ENCODE data around the gene COL2A1.

COL2A1 gene

GRCh38 chr12:48002773-48003218, 1.5 kb downstream of the COL2A1 start:
- H3K36me3 ChIP-seq (replicated peaks; ENCODE audit: low read depth, low read length) = no peaks in the 10 kb centered on the region
- peaks cover 32% of the 10 kb centered on the region for H3K27me3 ChIP-seq (ENCODE audit: low read depth, low read length)
- no peak overlapping the region for H3K9ac ChIP-seq (ENCODE audit: low read length)
- TF ChIP-seq EZH2phosphoT487 (IDR thresholded peaks at IDR 0.05; ENCODE audit: low read depth) = no peak
- no peak for TF ChIP-seq CTCF (IDR thresholded peaks at IDR 0.05; ENCODE audit: low read depth, low read length)
- no peak overlapping the region for H3K27ac ChIP-seq (ENCODE audit: low read length)
- no peak overlapping the region for H3K4me3 ChIP-seq (ENCODE audit: low read length)
- no peak overlapping the region for H2AFZ ChIP-seq (ENCODE audit: low read depth, low read length)
- H3K79me2 ChIP-seq (ENCODE audit: low read length) = no peaks in the 10 kb centered on the region
- no peaks in the 10 kb centered on the region for H3K4me1 ChIP-seq (ENCODE audit: low read length)
- no peak overlapping the region for H3K4me2 ChIP-seq (ENCODE audit: low read length)
- H3K9me3 ChIP-seq (ENCODE audit: insufficient read depth, low read length) = no peaks in the 10 kb centered on the region
- H4K20me1 ChIP-seq (ENCODE audit: insufficient read depth, low read length) = no peaks in the 10 kb centered on the region

- Histone ChIP-seq H3K4me2 (ENCODE audit: low read length) (no peak overlapping the region), H3K9me3 (ENCODE audit: insufficient read depth, low read length) (no peaks in the 10 kb centered on the region), H3K27me3 (ENCODE audit: low read depth, low read length) (peaks cover 37% of the 10 kb centered on the region), H2AFZ (ENCODE audit: low read depth, low read length) (no peak overlapping the region), H3K4me3 (ENCODE audit: low read length) (no peak overlapping the region), H3K27ac (ENCODE audit: low read length) (no peak overlapping the region), H3K9ac (ENCODE audit: low read length) (no peak overlapping the region), H3K79me2 (ENCODE audit: low read length) (no peaks in the 10 kb centered on the region), H3K36me3 (replicated peaks; ENCODE audit: low read depth, low read length) (no peaks in the 10 kb centered on the region), H4K20me1 (ENCODE audit: insufficient read depth, low read length) (no peaks in the 10 kb centered on the region), H3K4me1 (ENCODE audit: low read length) (no peaks in the 10 kb centered on the region)
- TF ChIP-seq EZH2phosphoT487 (IDR thresholded peaks at IDR 0.05; ENCODE audit: low read depth) (no peak), CTCF (IDR thresholded peaks at IDR 0.05; ENCODE audit: low read depth, low read length) (no peak)
Measured at GRCh38 chr12:48002414-48002730, 1.9 kb downstream of the COL2A1 start.

DNA sequence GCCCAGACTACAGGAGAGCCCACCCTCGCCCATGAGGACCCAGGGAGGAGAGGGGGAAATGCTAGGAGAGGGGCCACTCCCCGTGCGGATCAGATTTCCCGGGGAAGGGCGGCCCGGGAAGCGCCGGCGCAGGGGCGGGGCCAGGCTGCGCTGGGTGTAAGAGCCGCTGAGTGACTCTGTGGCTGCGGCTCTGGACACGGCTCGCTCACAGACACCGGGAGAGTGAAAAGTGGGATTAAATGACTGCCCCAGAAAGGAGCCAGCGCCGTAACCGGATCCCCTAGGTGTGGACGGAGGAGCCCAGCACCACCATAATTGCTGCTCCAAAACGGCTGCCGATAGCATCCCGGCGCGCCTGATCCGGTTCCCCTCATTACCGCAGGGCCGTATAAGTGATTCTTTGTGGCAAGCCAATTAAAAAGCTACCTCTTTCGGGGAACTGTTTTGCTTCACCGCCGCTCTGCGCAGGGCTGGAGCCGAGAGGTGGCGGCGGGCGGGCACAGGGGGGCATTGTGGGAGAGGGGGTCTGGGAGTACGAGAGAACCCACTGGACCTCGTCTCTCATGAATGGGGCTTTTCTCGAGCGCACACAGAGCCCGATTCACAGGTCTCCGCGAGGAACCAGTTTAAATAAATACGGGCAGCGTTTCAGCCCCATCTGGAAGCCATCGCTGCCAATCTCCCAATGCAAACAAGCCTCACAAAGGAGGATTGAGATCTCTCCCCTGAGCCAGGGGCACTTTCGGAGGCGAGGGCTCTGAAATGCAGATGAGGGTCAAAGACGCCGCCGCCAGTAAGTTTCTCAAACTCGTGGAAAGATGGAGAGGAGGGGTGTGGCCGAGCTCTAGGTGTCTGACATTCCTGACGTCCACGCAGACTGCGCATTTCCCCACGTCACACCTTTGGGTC, 2.5 kb downstream of the COL2A1 start:
- Histone ChIP-seq H3K9me3 (ENCODE audit: insufficient read depth, low read length) (no peaks in the 10 kb centered on the region), H4K20me1 (ENCODE audit: insufficient read depth, low read length) (no peaks in the 10 kb centered on the region), H3K79me2 (ENCODE audit: low read length) (no peaks in the 10 kb centered on the region), H3K27me3 (ENCODE audit: low read depth, low read length) (peaks cover 43% of the 10 kb centered on the region), H3K36me3 (replicated peaks; ENCODE audit: low read depth, low read length) (no peaks in the 10 kb centered on the region), H3K4me2 (ENCODE audit: low read length) (no peak overlapping the region), H3K9ac (ENCODE audit: low read length) (no peak overlapping the region), H2AFZ (ENCODE audit: low read depth, low read length) (no peak overlapping the region), H3K27ac (ENCODE audit: low read length) (no peak overlapping the region), H3K4me1 (ENCODE audit: low read length) (no peaks in the 10 kb centered on the region), H3K4me3 (ENCODE audit: low read length) (no peak overlapping the region)
- TF ChIP-seq CTCF (IDR thresholded peaks at IDR 0.05; ENCODE audit: low read depth, low read length) (no peak), EZH2phosphoT487 (IDR thresholded peaks at IDR 0.05; ENCODE audit: low read depth) (no peak)

DNA sequence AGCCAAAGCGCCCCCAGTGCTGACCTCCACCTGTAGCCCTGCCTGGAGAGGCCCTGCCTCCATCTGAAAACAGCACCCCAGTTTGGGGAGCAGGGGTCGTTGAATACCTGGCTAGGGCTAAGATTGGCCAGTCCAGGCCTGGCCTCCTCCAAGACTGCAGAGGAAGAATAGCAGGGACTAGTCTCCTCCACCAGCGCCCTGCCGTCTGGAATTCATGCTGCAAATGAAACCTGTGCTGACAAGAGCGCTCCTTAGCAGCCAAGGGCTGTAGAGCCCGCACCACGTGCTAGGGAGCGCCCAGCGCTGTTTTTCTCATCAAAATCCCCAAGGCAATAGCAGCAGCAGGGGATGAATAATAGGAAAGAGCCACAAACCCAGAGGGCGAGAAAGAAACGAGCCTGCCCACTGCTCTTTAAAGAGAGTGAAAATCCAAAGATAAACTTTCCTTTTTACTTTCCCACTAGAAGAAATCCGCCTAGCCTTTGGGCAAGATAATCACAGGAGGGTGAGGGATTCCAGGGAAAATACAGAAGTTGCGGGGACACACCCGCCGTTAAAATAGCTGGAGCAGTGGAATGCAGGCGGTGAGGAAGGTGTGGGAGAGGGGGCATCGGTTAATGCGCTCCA, 3.3 kb downstream of the COL2A1 start:
- Histone ChIP-seq H3K27me3 (ENCODE audit: low read depth, low read length) (peaks cover 42% of the 10 kb centered on the region), H3K36me3 (replicated peaks; ENCODE audit: low read depth, low read length) (no peaks in the 10 kb centered on the region), H3K4me2 (ENCODE audit: low read length) (no peak overlapping the region), H3K9ac (ENCODE audit: low read length) (no peak overlapping the region), H2AFZ (ENCODE audit: low read depth, low read length) (no peak overlapping the region), H3K79me2 (ENCODE audit: low read length) (no peaks in the 10 kb centered on the region), H4K20me1 (ENCODE audit: insufficient read depth, low read length) (no peaks in the 10 kb centered on the region), H3K4me3 (ENCODE audit: low read length) (no peak overlapping the region), H3K4me1 (ENCODE audit: low read length) (no peaks in the 10 kb centered on the region), H3K9me3 (ENCODE audit: insufficient read depth, low read length) (no peaks in the 10 kb centered on the region), H3K27ac (ENCODE audit: low read length) (no peak overlapping the region)
- TF ChIP-seq EZH2phosphoT487 (IDR thresholded peaks at IDR 0.05; ENCODE audit: low read depth) = no peak
- TF ChIP-seq CTCF (IDR thresholded peaks at IDR 0.05; ENCODE audit: low read depth, low read length) = no peak
